ENCODE measurements around the gene ADAMTS8. TPM values are rescaled to one million over a fixed set of nuclear protein-coding genes. Genes with fewer than 3 reads are reported as not detected.

The ADAMTS8 gene
- total RNA-seq, 4 donors from 2014 or later: 0.38 to 0.56 TPM; not detected in 2

- no peak overlapping the region for H3K27ac ChIP-seq
- WGBS, 2 donors: 54 to 58% methylated on average over 3 of the region's 3 CpGs
- H3K36me3 ChIP-seq: no peaks in the 10 kb centered on the region
- H3K4me1 ChIP-seq: peaks cover 15 to 27% of the 10 kb centered on the region in 2 donors
- intact Hi-C loops (cut with DNase I): loop anchor here (10.0 kb wide), 1 partner anchor 393 kb away; no protein-coding TSS in a partner anchor
- no peak for DNase-seq
- no peak overlapping the region for H3K4me3 ChIP-seq (replicated peaks in 1 of 3)
- TF ChIP-seq CTCF (IDR thresholded peaks at IDR 0.05) (no peak), POLR2A (IDR thresholded peaks at IDR 0.05) (no peak)
- H3K9me3 ChIP-seq: no peaks in the 10 kb centered on the region
- no peaks in the 10 kb centered on the region for H3K27me3 ChIP-seq
These were observed 3.4 kb upstream of the ADAMTS8 start for GRCh38 chr11:130431801-130432200.

GRCh38 chr11:130431331-130431773 is 2.9 kb upstream of the ADAMTS8 start:
- Histone ChIP-seq H3K4me1 (peaks cover 15 to 32% of the 10 kb centered on the region in 2 donors), H3K4me3 (replicated peaks in 1 of 3) (no peak overlapping the region), H3K9me3 (no peaks in the 10 kb centered on the region), H3K27me3 (no peaks in the 10 kb centered on the region), H3K27ac (no peak overlapping the region), H3K36me3 (no peaks in the 10 kb centered on the region)
- TF ChIP-seq CTCF (IDR thresholded peaks at IDR 0.05) (peak; percentile 46 to 85 (median 74)), POLR2A (IDR thresholded peaks at IDR 0.05) (no peak)
- intact Hi-C loops (cut with DNase I): loop anchor here (10.0 kb wide), 1 partner anchor 393 kb away; no protein-coding TSS in a partner anchor
- WGBS, 2 donors: 16 to 17% methylated on average over 9 to 10 of the region's 10 CpGs
- peak; percentile 80 to 81 for DNase-seq

GRCh38 chr11:130429983-130430382 is 1.6 kb upstream of the ADAMTS8 start:
- intact Hi-C loops (cut with DNase I): loop anchor here (10.0 kb wide), 2 partner anchors 215 to 395 kb away; no protein-coding TSS in a partner anchor
- no peaks in the 10 kb centered on the region for H3K9me3 ChIP-seq
- no peak overlapping the region for H3K27ac ChIP-seq
- TF ChIP-seq CTCF (IDR thresholded peaks at IDR 0.05) (no peak), POLR2A (IDR thresholded peaks at IDR 0.05) (no peak)
- peaks cover 9 to 21% of the 10 kb centered on the region in 2 donors for H3K4me1 ChIP-seq
- 49 to 52% methylated on average over 3 of the region's 3 CpGs for WGBS, 2 donors
- H3K27me3 ChIP-seq: no peaks in the 10 kb centered on the region
- no peak overlapping the region for H3K4me3 ChIP-seq (replicated peaks in 1 of 3)
- no peak for DNase-seq
- no peaks in the 10 kb centered on the region for H3K36me3 ChIP-seq

GRCh38 chr11:130429120-130429681 is 792 bp upstream of the ADAMTS8 start:
- H3K36me3 ChIP-seq: no peaks in the 10 kb centered on the region

More at GRCh38 chr11:130429120-130429681, 792 bp upstream of the ADAMTS8 start:
- 83 to 84% methylated on average over 2 of the region's 2 CpGs for WGBS, 2 donors
- no peak for DNase-seq
- no peak overlapping the region for H3K27ac ChIP-seq
- H3K4me3 ChIP-seq (replicated peaks in 1 of 3): no peak overlapping the region
- intact Hi-C loops (cut with DNase I): loop anchor here (10.0 kb wide), 1 partner anchor 214 kb away; no protein-coding TSS in a partner anchor
- H3K4me1 ChIP-seq: peaks cover 9 to 21% of the 10 kb centered on the region in 2 donors
- no peaks in the 10 kb centered on the region for H3K9me3 ChIP-seq
- TF ChIP-seq POLR2A (IDR thresholded peaks at IDR 0.05) (no peak), CTCF (IDR thresholded peaks at IDR 0.05) (no peak)
- H3K27me3 ChIP-seq: no peaks in the 10 kb centered on the region

Data from thyroid gland (tissue), 4 donors.